HG03108 (cell line): ENCODE data around the gene ATP6V1F.

ENCODE experiments used
- ATAC-seq: cut with Tn5 transposase; IDR thresholded peaks from one replicate; pipeline ENCODE4 v1.9.1; 2021; ENCODE audit warnings: moderate library complexity; ENCODE audit not compliant: unreplicated experiment

Gene ATP6V1F

DNA sequence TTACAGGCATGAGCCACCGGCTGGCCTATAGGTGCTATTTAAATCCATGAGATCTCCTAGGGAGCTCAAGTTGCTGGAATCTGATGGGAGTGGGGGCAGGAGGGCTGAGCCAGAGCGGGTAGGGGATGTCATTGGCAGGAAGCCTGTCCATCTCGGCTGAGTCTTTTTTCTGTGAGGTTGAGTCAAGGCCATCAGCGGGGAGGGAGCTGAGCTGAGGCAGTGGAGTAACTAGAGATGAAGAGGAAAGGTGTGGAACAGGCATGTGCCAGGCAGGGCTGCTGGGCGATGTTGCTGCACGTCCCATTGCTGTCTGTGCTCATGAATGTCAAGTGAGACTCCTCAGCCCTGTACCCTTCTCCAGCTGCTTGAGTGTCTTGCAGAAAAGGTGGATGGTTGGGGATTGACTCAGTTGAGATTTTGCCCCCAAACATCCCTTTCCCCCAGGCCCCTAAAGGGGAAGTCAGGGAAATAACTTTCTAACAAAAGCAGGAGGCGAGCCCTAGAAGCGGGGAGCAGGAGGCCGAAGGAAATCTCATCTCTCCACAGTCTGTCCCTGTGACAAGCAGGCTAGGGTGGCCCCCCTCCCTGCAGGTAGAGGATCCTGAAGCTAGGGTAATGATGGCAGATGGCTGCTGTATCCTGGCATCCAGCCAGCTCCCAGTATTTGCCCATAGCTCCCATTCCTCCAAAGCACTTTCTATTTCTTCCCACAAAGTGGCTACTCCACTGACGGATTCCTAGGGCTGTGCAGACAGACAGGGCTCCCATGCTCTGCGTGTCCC is 5.4 kb downstream of the ATP6V1F start:
- ATAC-seq: no peak

DNA sequence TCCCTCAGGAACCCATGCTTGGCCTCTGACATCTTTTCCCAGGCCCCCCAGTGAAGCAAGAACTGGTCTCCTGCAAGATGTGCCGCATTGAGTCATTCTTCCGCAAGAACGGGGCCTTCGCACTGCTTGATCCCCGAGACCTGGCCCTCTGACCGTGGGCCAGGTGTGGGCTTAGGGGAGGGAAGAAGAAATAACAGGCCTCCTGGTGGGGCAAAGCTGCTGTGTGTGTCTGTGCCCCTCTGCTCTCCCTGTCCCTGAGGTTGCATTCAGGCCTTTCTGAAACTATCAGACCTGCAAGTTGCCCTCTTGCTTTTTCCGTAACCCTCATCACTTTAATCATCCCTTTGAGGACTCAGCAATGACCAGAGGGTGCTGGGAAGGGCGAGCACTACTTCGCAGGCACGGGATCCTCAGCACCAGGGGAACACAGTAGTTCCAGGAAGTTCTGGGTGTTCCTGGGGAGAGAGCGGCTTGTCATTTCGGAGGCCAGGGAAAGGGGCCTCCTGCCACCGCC is 6.0 kb downstream of the ATP6V1F start:
- ATAC-seq: no peak

- no peak for ATAC-seq
These were observed 6.7 kb downstream of the ATP6V1F start for GRCh38 chr7:128869138-128869943.

- no peak for ATAC-seq
These were observed 7.3 kb downstream of the ATP6V1F start for GRCh38 chr7:128869944-128870285.

- no peak for ATAC-seq
These were observed 8.4 kb downstream of the ATP6V1F start for GRCh38 chr7:128871050-128871449.

GRCh38 chr7:128872394-128872824 is 9.8 kb downstream of the ATP6V1F start:
- no peak for ATAC-seq

- no peak for ATAC-seq
These were observed 10.6 kb downstream of the ATP6V1F start for GRCh38 chr7:128873234-128873633.

DNA sequence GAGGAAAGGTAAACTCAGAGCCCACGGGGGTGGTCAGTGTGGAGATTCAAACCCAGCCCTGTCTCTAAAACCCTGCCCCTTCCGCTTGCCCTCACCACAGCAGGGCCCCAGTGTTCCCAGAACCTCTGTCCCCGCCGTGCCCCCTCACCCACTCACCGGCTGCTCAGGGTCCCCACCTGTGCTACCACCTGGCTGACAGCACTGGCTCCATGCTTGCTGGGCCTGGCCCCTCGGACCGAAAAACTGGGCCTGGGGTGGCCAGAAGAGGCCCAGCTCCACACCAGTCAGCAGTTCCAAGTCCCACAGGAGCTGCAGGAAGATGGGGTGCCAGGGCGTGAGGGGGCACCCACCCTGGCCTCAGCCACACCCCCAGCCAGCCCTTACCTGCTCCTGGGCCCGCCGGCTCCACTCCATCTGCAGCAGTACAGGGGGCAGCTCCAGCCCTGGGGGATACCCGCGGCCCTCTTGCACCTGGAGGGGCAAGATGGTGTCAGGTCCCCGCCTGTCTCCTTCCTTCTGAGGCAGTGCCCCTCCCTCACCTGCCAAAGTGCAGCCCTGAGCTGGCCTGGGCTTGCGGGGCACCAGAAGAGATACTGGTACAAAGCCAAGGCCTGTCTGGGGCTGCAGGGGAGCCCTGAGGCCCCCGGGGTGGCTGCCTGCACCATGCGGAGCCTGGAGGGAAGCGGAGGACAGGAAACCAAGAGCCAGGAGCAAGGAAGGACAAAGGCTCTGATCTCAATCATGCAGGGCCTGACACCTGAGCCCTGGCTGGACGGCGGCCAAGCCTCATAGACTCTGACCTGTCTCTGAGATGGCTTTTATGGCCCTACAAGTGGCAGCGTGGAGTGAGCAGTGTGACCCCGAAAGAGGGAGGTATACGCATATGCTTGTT is 11.7 kb downstream of the ATP6V1F start:
- ATAC-seq: no peak

DNA sequence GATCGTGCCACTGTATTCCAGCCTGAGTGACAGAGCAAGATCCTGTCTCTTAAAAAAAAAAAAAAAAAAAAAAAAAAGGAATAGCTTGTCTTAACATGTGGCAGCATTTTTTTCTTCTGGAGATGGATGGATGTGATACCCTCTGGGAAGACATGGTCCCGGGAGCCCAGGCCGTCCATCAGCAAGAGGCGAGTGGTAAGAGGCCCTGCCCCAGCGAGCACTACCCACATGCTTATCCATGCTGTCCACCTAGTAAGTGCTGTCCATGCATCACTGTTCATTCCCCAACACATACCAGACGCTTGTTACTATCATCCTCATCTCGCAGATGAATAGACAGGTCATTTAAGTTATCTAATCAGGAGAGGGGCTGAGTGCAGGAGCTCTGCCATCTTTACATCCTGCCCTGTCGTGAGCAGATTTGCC is 12.9 kb downstream of the ATP6V1F start:
- ATAC-seq: no peak

GRCh38 chr7:128876127-128876526 is 13.5 kb downstream of the ATP6V1F start:
- no peak for ATAC-seq

DNA sequence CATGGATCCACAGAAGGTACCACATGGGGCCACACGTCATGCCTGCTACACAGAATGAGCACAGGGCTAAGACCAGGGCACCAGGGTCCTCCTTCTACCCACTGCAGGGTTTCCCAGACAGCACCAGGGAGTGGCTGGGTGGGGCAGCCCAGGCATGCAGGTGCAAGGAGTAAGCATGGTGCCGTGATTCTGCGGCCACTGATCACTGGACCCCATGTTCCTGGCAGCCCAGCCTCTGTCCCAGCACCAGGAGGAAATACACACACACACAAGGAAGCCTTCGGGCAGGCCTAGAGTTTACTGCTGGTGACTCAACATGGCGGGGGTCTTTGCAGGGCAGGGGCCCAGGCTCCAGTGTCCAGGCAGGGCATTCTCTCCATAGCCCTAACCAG is 13.9 kb downstream of the ATP6V1F start:
- no peak for ATAC-seq

- ATAC-seq: no peak
These were observed 14.5 kb downstream of the ATP6V1F start for GRCh38 chr7:128876978-128877755.

GRCh38 chr7:128877756-128878120 is 15.1 kb downstream of the ATP6V1F start:
- ATAC-seq: no peak

- ATAC-seq: no peak
These were observed 15.8 kb downstream of the ATP6V1F start for GRCh38 chr7:128878226-128879105.

GRCh38 chr7:128879461-128879938 is 16.8 kb downstream of the ATP6V1F start:
- no peak for ATAC-seq

GRCh38 chr7:128879939-128880746 is 17.5 kb downstream of the ATP6V1F start:
- ATAC-seq: no peak

DNA sequence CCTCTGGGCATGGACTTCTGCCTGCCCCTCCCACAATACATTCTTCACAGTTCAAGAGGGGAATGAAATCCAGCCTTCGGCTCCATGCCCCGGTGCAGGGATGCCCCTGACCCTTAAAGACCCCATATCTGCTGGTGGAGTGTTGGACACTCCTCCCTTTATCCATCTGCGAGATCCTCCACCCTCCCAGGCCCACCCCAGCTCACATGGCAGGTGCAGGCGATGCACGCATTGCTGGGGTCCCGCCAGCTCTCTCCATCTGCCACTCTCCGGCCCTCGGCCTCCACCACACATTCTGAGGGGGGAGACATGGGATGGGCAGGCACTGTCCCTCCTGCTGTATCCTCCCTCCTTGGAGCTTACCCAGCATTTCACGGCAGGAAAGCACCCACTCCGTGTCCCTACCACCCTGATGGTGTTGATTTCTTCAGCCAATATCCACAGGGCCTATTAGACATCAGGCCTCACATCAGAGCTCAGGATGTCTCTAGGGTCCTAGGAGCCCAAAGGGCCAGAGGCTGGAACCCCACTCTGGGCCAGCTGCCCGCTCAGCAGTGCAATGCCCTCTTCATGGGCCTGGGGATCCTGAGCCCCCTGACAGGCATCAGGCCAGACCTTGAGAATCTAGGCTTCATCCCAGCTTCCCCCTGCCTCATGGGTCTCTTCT is 18.3 kb downstream of the ATP6V1F start:
- no peak for ATAC-seq
